AG08396 (cell line): ENCODE measurements around the gene IGFL4.

Experiments
- DNase-seq: peaks from one replicate; pipeline ENCODE4 v3.0.0; 2012; ENCODE audit warnings: low spot score, mixed read lengths

The IGFL4 gene

DNA sequence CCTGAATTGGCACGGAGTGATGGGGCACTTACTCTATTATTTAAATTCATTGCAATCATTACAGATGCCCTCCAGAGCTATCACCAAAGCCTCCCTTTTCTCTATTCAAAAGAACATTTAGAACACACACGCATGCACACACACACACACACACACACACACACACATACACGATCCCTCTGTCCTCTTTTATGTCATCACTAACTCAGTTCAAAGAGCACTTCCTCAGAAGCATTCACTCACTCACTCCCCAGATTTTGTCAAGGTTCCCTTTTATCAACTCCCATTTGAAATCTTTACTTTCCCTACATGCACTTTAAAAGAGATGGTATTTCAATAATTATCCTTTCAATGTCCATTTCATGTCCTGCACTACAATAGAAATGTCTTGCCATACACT lies 22.4 kb upstream of the IGFL4 start:
- DNase-seq: no peak

DNA sequence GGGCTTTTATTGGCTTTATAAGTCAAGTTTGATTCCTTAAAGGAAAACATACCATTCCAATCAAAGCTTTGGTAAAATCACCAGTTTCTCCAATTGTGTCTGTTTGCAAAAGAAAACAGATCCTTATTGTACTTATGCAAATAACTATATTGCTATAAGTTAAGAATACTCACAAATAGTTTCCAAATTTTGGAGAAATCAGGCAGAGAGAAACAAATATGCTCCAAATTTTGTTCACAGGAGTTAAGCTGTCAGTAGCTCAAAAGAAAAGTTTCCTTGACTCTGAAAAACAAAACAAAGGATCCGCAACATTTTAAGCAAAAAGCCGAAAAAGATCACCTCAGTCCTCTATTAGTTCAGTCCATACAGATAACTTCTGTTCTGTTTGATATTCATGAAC lies 19.2 kb upstream of the IGFL4 start:
- DNase-seq: no peak

DNA sequence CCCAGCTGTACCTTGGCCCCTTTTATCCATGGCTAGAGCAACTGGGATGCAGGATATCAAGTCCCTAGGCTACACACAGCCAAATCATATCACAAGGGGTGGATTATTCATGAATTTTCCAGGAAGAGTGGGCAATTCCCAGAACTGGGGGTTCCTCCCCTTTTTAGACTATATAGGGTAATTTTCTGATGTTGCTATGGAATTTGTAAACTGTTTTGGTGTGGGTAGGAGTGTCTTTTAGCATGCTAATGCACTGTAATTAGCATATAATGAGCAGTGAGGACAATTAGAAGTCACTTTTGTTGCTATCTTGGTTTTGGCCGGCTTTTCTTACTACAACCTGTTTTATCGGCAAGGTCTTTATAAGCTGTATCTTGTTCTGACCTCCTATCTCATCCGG lies 18.0 kb upstream of the IGFL4 start:
- DNase-seq: no peak

DNA sequence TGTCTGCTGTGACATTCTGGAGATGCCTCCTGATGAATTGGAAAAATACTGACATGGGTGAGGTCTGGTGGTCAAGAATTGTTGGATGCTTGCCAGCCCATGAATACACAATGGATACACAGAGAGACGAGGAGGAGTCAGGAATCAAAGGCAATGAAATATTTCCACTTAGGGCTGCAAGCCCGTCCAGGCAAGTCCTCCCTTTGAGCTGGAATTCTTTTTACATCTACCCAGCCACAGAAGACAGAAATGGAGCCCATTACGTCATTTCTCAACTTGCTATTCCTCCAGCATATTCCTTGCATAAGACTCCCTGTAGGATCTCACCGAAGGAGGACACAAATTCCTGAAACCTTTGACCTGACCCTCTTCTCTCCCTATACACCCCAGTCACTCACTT lies 15.7 kb upstream of the IGFL4 start:
- no peak for DNase-seq

DNA sequence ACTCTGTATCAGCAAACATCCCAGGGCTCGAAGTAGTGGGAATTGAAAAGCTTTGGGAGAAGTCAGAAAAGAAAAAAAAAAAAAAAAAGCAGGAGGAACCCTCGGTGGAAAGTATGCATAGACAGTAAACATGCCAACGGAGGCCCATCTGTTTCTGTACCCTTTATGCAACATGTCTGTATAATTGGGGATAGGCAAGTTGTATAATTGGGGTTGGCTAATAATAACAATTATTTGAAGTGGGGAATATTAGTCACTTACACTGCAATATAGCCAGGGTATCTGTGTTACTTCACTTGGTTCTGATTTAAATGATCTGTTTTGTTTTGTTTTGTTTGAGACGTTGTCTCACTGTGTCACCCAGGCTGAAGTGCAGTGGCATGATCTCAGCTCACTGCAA lies 12.1 kb upstream of the IGFL4 start:
- no peak for DNase-seq

DNA sequence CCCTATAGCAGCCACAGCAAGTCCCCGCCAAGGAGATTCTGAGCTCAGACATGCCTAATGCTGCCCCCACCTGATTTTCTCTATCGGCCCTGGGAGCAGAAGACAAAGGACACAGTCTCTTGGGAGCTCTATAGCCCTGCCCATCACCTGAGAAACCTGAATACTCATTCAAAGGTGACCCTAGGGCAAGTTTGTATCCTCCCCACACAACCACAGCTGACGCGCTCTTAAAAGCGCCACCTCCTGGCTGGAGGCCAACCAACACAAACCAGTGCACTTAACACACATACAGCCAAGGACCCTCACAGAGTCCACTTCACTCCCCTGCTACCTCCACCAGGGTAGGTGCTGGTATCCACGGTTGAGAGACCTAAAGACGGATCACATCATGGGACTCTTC lies 8.8 kb upstream of the IGFL4 start:
- no peak for DNase-seq

DNA sequence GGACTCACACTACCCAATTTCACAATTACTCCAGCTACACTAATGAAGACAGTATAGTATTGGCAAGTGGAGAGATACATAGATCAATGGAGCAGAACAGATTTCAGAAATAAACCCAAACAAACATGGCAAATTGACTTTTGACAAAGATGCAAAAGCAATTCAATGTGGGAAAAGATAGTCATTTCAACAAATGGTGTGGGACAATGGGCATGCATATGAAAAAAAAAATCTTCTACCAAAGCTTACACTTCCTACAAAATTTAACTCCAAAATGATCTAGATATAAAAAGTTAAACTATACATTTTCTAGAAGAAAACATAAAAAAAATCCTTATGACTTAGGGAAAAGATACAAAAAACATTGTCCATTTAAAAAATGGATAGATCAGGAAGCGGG lies 2.7 kb upstream of the IGFL4 start:
- DNase-seq: no peak

DNA sequence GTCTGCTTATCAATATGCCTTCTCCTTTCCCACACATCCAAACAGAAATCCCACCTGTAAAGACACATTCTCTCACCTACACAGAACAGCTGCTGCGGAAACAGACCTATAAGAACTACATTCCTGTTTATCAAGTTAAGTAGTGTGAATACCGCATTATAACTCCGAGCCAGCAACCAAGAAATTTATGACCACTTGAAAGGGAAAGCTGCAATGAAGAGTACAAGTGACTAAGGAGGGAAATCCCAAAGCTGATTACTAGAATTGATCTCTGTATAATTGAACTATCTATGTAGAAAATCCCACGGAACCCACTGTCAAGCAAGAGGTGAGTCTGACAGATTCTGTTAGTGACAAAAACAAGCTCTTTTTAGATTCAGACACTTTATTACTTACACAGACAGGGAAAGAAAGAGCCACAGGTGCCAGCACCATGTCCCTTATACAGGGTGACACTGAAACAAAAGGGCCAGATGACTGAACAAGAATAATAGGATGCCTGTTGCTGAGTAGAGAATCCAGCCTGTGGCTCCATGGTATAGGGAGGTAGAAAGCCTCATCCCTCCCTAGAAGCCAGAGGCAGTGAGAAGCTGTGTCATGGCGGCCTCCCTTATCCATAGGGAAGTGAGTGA lies 1.6 kb upstream of the IGFL4 start:
- DNase-seq: no peak

DNA sequence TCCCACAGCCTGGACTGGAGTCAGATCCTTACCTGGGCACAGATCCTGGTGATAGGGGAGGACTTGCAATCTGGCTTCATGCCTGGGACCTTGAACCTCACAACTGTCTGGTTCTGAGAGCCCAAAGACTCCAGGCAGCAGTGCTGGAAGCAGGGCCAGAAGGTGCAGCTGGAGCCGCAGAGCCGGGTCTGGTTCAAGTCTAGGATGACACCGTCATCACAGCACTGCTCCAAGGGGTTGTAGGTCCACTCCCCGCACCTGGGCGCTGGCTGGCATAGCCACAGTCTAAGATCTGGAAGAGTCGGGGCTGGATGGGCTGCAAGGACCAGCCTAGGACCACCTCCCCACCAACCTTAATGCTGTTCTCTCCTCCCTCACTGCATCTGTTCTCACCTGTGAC lies 677 bp downstream of the IGFL4 start:
- DNase-seq: no peak

DNA sequence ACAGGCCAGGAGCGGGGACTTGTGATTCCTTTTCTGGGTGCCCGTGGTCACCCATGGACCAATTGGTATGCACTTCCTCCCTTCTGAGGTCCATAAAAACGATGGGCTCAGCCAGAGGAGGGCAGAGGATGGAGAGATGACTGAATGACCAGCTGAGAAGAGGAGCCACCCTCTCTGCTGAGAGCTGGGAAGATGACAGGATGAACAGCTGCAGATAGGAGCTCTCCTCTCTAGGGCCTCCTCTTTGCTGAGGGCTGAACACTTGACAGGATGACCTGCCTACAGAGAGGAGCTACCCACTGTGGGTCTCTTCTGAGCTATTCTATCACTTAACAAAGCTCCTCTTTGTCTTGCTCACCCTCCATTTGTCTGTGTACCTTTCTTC lies 4.1 kb downstream of the IGFL4 start:
- no peak for DNase-seq

DNA sequence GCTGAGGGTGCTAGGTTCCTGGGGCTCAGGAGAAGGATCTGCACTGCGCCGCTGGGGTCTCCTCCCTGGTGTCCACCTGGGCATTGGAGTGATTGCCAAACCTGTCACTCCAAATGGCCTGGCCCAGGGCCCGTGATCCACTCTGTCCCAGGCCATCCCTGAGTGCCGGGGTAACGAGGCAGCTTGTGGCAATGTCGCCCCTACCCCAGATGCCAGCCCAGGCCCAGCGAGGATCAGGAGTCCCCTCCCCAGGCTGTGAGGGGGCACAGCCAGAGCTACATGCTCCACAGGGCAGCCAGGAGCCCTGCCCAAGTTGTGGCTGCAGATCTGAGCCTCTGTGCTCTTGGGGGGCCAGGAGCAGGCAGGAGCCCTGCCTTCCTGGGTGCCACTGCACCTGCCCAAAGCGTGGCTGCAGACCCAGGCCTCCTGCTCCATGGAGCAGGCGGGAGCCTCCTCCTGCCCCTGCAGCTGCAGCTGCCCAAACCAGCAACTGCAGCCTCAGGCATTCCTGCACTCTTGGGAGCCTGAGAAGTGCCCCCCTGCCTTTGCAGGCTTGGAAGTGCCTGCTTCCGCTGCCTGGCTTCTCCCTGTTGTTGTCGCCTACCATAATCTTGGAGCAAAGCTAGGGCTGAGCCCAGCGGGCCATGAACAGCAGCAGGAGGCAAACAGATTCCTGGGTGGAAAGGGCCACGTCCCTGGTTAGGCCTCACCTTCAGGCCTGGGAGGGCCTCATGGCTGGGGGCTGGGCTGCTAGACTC lies 4.6 kb downstream of the IGFL4 start:
- DNase-seq: no peak

DNA sequence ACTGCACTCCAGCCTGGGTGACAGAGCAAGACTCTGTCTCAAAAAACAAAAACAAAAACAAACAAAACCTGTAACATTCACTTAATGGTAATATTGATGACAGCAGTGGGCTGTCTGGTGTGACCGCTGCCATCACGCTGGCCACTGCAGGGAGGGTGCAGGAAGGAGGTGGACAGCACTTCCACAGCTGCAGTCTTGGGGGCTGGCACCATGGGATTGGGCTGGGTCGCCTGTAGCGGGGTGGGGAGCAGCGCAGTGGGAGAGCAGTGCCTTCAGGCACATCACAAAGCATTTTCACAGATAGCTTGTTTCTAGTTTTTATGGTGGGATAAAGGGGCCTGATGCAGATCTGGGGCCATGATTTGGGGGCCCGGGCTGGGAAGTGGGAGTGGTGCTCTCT lies 5.3 kb downstream of the IGFL4 start:
- DNase-seq: no peak

DNA sequence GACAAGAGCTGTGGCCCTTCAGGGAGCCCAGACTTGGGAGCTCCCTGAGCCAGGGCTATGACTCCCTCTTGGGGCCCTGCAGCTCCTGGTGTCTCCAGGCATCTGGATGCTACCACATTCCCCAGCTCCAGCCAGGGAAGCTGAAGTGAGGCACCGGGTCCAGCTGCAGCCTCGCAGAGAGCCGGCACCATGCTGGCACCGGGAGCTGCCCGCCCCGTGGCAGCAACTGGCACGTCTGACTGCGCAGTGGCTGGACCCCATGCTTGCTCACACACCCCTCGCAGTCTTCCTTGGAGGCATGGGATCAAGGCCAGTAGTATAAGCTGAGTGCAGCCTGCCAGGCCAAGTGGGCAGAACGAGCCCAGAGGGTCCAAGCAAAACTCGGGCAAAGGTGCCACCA lies 7.4 kb downstream of the IGFL4 start:
- no peak for DNase-seq

DNA sequence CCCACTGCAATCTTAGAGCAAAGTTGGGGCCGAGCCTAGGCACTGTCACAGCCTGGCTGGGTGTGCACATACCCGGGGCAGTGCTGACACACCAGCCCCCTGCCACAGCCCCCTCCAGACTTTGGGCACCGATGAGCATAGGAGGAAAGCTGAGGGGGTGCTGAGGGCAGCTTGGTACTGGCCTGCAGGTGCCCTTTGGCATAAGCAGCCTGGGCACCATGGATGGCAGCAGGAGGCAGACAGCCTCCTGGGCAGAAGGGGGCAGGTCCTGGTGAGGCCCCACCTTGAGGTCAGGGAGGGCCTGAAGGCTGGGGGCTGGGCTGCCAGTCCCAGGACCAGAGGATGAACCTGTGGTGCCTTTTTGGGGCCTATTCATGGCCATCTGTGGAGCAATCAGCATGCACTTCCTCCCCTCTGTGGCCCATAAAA lies 8.2 kb downstream of the IGFL4 start:
- no peak for DNase-seq

DNA sequence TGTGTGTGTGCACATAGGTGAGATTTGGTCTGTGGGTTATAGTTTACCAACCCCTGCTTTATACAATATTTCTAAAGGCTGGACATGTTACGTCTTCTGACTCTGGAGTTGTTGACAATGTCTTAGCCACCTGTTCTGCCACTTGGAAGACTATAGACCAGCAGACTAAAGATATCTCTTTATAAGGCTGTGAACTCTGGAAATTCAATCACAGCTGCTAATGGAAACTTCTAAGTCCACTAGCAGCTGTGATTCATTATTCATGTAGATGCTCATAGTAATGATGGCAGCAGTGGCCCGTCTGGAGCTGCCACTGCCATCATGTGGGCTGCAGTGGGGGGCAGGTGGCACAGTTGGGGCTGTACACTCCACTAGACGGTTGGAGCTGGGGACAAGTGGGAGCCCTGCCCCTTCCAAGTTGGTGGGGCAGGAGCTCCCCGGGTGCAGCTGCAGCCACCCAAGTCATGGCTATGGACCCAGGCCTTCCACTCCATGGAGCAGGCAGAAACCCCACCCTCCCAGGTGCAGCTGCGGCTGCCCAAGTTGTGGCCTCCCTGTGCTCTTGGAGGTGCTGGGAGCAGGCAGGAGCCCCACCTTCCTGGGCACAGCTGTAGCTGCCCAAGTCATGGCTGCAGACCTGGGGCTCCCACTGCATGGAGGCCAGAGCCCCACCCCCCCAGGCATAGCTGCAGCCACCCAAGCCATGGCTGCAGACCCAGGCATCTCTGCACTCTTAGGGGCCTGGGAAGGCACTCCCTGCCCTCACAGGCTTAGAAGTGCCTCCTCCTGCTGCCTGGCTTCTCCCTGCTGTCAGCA lies 8.8 kb downstream of the IGFL4 start:
- no peak for DNase-seq

DNA sequence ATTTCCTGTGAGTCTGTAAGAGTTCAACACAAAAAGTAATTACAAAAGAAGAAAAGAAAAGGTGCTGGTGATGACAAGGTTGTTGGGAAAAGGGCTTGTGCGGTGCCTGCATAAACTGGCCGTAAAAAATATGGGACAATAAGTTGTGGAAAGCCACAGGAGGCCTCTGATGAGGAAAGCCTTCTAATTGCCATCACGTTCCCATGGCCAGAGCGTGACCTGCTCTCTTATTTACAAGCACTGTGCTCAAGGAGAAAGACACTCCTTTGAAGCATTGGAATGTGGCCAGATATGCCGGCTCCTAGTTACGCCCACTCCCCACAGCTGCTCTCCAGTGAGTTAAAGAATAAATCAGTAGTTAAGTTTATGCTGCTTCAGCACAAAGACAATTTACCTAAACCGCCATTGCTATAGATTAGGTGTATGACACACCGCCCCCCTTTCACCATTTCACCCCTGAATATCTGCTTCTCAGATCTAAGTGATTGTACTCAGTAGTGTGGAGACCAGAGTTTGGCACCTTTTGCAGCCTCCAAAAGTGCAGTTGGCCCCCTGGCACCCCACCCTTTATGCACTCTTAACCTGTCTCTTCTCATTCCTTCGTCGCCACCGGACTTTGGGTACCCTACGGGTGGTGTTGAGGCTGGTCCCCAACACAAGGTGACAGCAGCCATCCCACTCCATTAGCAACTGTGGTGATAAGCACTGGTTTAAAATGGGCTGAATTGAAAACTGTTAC lies 9.8 kb downstream of the IGFL4 start:
- DNase-seq: no peak

DNA sequence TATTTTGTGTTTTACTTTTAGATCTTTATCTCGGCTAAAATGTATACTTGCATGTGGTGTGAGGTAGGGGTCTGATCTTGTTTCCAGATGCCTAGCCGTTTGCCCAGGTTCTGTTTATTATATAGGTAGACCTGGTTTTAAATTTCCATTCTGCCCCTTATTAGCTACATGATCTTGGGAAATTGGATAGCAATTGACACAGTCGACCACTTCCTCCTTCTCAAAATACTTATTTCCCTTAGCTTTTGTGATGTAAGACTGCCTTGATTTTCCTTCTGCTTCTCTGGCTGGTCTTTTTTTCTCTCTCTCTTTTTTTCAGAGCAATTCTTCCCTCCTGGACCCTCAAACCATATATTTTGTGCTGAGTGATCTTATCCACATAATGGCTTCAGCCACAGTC lies 15.0 kb downstream of the IGFL4 start:
- no peak for DNase-seq

DNA sequence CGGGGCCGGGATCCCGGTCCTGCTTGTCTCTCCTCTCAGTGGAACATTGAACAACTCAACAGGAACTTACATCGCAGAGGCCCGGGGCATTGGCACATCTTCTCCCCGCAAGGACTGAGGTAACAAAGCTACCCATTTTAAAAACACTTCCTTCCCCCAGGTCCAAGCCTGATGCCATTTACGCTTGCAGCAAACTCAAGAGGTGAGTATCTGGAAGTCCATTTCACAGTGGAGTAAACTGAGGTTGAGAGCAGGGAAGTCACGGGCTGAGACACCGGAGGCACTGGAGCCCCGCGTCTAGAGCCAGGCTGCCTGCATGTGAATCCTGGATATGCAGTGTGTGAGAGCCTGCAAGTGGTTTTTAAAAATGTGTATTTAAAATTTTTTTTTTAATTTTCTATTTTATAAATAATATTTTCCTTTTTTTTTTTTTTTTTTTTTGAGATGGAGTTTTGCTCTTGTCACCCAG lies 17.5 kb downstream of the IGFL4 start:
- no peak for DNase-seq

DNA sequence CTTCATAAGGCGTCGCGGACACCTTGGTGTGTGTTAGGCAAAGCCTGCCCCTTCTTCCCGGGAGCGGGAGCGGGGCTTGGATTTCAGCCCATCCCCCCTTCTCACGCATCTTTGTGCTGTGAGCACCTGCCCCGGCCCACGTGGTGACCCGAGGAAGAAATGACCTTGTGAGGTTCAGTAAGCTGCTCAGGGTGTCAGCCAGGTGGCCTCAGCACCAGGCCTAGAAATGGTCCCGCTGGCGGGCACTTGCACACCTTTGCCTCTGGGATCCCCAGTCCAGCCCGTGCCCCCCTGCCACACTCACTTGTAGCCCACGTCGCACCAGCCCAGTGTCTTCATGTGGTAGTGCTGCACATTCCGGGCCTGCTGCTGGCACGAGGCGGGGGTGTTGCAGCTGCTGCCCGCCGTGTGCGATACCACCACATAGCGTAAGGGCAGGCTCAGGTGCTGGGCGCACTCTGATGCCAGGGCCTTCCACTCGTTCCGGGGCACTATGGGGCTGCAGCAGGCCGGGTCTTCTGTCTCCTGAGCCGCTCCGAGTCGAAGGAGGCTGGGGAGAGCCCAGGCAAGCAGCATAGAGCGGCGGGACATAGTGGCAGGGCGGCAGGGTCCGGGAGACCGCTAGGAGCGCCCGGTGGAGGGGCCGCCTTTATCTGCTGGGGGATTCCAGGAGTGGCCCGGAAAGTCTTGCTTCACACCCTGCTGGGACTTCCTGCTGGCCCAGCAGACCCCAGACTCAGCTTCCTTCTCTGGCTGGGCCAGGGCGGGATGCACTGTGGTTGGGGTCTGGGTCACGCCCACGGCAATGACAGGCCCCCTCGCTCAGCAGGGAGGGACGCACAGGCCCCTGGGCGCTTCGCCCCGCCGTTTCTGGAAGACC lies 18.1 kb downstream of the IGFL4 start, which contains the start of gene PGLYRP1:
PGLYRP1 (minus strand) TSS at position 623 of the 880 bp plus-strand sequence; CDS start at position 591, 32 bp downstream.
- DNase-seq: no peak

DNA sequence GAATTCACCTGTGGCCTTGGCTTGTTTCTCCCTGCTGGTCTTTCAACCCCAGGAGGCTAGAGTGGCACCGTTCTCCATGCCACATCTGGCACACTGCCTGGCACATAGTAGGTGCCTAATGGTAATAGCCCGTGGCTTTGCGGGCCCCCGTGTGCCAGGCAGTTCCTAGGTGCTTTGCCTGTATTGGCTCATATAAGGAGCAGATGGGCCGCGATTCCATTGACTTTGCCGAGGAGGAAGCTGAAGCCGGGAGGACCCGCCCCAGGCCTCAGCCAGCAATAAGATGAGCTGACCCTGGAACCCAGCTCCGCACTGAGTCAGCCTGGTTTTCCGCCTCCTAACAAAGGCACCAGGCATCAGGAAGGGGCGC lies 18.8 kb downstream of the IGFL4 start:
- DNase-seq: no peak

DNA sequence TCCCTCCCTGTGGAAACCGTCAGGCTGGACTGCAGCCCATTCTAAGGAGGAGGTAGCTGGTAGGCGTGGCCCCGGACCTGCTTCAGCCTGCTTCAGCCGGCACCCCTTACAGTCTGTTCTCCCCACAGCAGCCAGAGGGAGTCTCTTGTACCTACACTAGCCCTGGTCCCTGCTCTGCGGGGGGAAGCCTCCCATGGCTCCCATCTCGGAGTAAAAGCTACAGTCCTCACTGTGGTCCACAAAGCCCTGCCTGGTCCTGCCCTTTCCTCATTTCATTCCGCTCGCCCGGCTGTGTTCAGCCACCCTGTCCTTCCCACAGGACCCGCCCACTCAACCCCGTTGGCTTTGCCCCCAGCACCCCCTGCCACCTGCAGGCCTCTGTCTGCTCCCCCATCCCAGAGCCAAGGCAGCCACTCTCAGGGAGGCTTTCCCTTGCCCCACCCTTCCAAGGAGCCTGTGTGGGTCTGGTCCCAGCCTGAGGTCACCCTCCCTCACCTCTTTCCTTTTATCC lies 19.2 kb downstream of the IGFL4 start:
- DNase-seq: no peak
